HG03521 (cell line): Measurements from ENCODE around the gene SYDE2.
"Not testable (repeated sequence)": the region's sequence is repeated elsewhere in the genome, so short reads cannot be mapped to it uniquely, and the experiment has no call there.

ENCODE experiments used
- ATAC-seq: cut with Tn5 transposase; IDR thresholded peaks from one replicate; pipeline ENCODE4 v1.9.1; 2021; ENCODE audit warnings: mild to moderate bottlenecking, moderate library complexity; ENCODE audit not compliant: unreplicated experiment

The SYDE2 gene

GRCh38 chr1:85214654-85215053, 13.8 kb upstream of the SYDE2 start:
- ATAC-seq = no peak

GRCh38 chr1:85208488-85208887, 7.7 kb upstream of the SYDE2 start:
- no peak for ATAC-seq

GRCh38 chr1:85203573-85204171, 2.9 kb upstream of the SYDE2 start:
- ATAC-seq = no peak

GRCh38 chr1:85202864-85203255, 2.0 kb upstream of the SYDE2 start:
- no peak for ATAC-seq

- ATAC-seq = no peak
Observed at GRCh38 chr1:85202092-85202863, 1.5 kb upstream of the SYDE2 start.

- peak; percentile 52 for ATAC-seq
Observed at GRCh38 chr1:85201340-85202091, 700 bp upstream of the SYDE2 start.

GRCh38 chr1:85199667-85200462, 951 bp downstream of the SYDE2 start:
- ATAC-seq = no peak

GRCh38 chr1:85198864-85199263, 2.0 kb downstream of the SYDE2 start:
- no peak for ATAC-seq

- ATAC-seq = no peak
Observed at GRCh38 chr1:85196358-85196757, 4.5 kb downstream of the SYDE2 start.

- no peak for ATAC-seq
Observed at GRCh38 chr1:85195703-85196102, 5.1 kb downstream of the SYDE2 start.

GRCh38 chr1:85192129-85192528, 8.7 kb downstream of the SYDE2 start:
- ATAC-seq = not testable (repeated sequence)

GRCh38 chr1:85189120-85189519, 11.7 kb downstream of the SYDE2 start:
- no peak for ATAC-seq

GRCh38 chr1:85188530-85188929, 12.3 kb downstream of the SYDE2 start:
- no peak for ATAC-seq

GRCh38 chr1:85187021-85187420, 13.8 kb downstream of the SYDE2 start:
- not testable (repeated sequence) for ATAC-seq

- no peak for ATAC-seq
Observed at GRCh38 chr1:85184245-85184644, 16.6 kb downstream of the SYDE2 start.

- no peak for ATAC-seq
Observed at GRCh38 chr1:85182700-85183099, 18.1 kb downstream of the SYDE2 start.

GRCh38 chr1:85180869-85181268, 19.9 kb downstream of the SYDE2 start:
- ATAC-seq = no peak

GRCh38 chr1:85179522-85179921, 21.3 kb downstream of the SYDE2 start:
- ATAC-seq = no peak

- ATAC-seq = no peak
Observed at GRCh38 chr1:85178396-85178795, 22.4 kb downstream of the SYDE2 start.

GRCh38 chr1:85174503-85174902, 26.3 kb downstream of the SYDE2 start:
- no peak for ATAC-seq

- no peak for ATAC-seq
Observed at GRCh38 chr1:85172684-85173337, 28.0 kb downstream of the SYDE2 start.
